Left kidney (tissue), 1 donor: Measurements from ENCODE around the gene ALKBH8. TPM values are rescaled to one million over a fixed set of nuclear protein-coding genes. Genes with fewer than 3 reads are reported as not detected.

Experiments used
- polyA plus RNA-seq: library from polyadenylated mRNA; unstranded; fragments of 120-200 nt; gene quantifications from one replicate; pipeline ENCODE4 v1.2.1, GENCODE V29; 2013; ENCODE audit not compliant: insufficient read length

ALKBH8 gene
- polyA plus RNA-seq, 1 donor: 13.5 TPM

Other genes starting within 250 kb of the ALKBH8 start
- gene CWF19L2, start 107.9 kb downstream of the ALKBH8 start, polyA plus RNA-seq: 22.5 TPM
- 0.12 TPM for gene ELMOD1, start 25.4 kb upstream of the ALKBH8 start, polyA plus RNA-seq
- gene SLN, start 146.3 kb upstream of the ALKBH8 start, polyA plus RNA-seq: 0.27 TPM